ENCODE results near the gene LRRC9.

The LRRC9 gene

DNA sequence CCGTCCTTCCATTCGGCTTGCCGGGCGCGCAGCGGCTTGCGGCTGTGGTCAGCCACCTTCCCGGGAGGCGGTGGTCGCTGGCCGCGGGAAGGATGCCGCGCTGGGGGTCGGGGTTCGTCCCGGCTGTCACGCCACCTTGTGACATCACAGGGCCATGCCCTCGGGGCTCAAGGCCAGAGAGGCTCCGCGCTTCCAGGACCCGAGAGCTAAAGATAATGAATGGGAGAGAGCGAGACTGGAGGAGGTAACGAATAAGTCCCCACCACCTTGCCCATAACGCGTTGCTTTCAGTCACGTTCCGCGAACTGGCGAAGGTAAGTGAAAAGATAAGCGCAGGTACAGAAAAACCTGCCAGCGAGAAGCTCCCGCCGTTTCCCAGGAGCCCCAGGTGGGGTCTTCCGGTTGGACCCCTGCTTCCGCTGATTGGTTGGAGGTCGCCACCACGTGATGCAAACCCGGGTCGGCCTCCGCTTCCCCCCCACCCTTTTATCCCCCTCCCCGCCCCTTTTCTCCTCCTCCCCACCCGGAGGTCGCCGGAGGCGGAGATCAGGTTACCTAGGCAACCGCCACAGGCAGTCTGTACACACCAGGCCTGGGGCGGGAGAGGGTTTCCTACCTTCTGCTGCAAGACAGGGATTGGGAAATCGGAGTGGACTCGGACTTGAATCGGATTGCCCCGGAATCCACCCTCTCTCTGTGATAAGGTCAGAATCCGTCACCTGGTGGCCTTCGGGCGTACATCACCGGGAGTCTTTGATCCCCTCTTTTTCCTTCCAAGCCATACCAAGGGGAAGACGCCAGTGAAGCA is at the start of gene LRRC9:
Gene LRRC9 (plus strand): TSS at position 575 of the 808 bp plus-strand sequence.
- Mint-ChIP-seq H3K4me1 (ENCODE audit: low read depth) (peaks cover 10% of the 10 kb centered on the region), H3K27ac (peak within 1 kb of the TSS; percentile 26), H3K27me3 (peaks cover 65% of the 10 kb centered on the region), H3K36me3 (ENCODE audit: low read depth) (no peaks in the 10 kb centered on the region), H3K4me3 (peak within 1 kb of the TSS; percentile 72), H3K9me3 (no peaks in the 10 kb centered on the region)
- peak; percentile 37 for DNase-seq

DNA sequence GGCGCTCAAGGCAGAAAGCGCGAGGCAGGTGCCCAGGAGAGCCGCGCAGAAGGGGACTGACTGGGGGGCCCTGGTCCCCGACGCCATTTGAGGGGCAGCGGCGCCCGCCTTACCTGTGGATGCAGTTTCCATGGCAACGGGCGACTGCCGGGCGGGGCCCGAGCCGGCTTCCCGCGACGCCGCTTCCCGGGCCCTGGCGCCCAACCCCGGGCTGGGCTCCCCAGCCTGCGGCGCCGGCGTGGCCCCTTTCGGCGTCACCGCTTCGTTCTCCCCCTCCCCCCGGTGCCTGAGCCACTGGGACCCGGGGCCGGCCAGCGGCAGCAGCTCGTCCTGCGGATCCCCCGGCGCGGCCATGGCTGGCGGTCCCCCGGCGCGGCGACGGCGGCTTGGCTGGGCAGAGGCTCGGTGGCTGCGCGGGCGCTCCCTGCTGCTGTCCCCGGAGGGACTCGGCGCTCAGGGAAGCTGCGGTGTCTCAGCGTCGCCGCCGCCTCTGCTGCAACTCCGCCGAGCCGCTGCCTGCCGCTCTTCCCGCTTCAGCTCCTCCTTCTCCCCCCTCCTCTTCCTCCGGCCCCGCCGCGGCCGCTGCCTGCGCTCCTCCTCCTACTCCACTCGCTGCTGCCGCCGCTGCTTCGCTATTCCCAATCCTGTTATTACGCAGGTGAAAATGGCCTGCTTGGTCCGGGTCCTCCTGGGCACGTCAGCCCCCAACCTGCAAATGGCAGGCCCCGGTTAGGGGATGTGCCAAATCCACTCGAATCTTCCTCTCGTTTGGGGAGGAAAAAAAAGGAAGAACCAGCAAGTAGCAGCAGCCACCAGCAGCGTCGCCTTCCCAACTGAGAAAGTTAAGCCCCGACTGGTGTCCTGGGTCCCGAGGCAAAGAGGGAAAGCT is 49.4 kb upstream of the LRRC9 start, which contains the start of gene RTN1:
Gene RTN1 (minus strand): TSS at position 500 of the 889 bp plus-strand sequence. CDS start 146 bp downstream, at position 354.
- no peaks in the 10 kb centered on the region for H3K36me3 Mint-ChIP-seq (ENCODE audit: low read depth)
- H3K27me3 Mint-ChIP-seq, result peaks cover 66% of the 10 kb centered on the region
- DNase-seq, result peak; percentile 42
- no peaks in the 10 kb centered on the region for H3K9me3 Mint-ChIP-seq
- H3K27ac Mint-ChIP-seq, result no peak within 1 kb of the TSS
- peak within 1 kb of the TSS; percentile 78 for H3K4me3 Mint-ChIP-seq
- peaks cover 7% of the 10 kb centered on the region for H3K4me1 Mint-ChIP-seq (ENCODE audit: low read depth)

DNA sequence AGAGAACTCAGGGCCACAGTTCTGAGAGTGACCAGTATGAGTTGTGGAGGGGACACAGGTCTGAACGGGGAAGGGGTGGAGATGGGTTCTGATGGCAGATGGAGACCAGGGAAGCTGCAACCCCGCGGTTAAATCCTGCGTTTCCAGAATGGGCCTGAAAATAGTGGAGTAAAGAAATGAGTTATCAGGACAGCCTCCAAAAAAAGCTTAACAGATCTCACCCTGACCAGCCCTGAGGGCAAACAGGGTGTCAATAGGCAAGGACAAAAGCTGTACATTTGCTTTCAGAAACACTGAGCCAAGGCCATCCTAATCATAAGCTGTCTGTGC is 48.8 kb upstream of the LRRC9 start:
- no peaks in the 10 kb centered on the region for H3K36me3 Mint-ChIP-seq (ENCODE audit: low read depth)
- no peaks in the 10 kb centered on the region for H3K9me3 Mint-ChIP-seq
- H3K4me1 Mint-ChIP-seq (ENCODE audit: low read depth), result peaks cover 7% of the 10 kb centered on the region
- DNase-seq, result no peak
- peaks cover 64% of the 10 kb centered on the region for H3K27me3 Mint-ChIP-seq
- H3K4me3 Mint-ChIP-seq, result peak overlapping the region; percentile 78
- H3K27ac Mint-ChIP-seq, result no peak overlapping the region

DNA sequence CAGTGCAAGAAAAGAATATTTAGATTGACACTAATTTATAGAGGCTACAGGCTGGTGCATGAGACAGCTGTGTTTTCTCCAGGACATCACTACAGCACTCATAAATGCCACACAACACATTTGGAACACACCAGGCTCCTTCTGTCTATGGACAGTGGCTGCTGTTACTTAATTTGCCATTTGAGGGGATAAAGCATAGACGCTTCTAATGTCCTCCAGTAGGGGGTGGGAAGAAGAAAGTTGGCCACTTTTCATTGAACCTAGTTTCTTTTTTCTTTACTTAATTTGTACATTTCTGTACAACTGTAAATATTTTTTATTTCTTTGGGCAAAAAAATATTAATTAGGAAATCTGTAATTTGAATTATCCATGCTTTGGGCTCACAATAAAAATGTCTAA is 37.0 kb upstream of the LRRC9 start:
- Mint-ChIP-seq H3K4me1 (ENCODE audit: low read depth) (no peaks in the 10 kb centered on the region), H3K27ac (no peak overlapping the region), H3K36me3 (ENCODE audit: low read depth) (no peaks in the 10 kb centered on the region), H3K9me3 (peaks cover 5% of the 10 kb centered on the region), H3K27me3 (peaks cover 46% of the 10 kb centered on the region), H3K4me3 (no peak overlapping the region)
- no peak for DNase-seq

DNA sequence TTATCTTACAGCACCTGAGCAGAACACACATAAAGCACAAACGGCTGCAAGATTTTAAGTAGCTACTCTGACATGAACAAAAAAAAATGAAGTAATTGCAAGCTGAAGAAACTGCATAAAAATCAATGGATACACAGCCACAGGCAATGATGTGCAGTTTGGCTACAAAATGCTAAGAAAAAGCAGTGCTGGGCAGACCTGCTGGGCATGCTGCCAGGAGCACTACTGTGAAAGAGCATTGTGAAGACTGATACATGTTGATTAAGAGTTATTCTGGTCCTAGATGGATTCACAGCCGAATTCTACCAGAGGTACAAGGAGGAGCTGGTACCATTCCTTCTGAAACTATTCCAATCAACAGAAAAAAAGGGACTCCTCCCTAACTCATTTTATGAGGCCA is 29.3 kb upstream of the LRRC9 start:
- no peak for DNase-seq
- Mint-ChIP-seq H3K4me3 (no peak overlapping the region), H3K27ac (no peak overlapping the region), H3K36me3 (ENCODE audit: low read depth) (no peaks in the 10 kb centered on the region), H3K9me3 (no peaks in the 10 kb centered on the region), H3K4me1 (ENCODE audit: low read depth) (no peaks in the 10 kb centered on the region), H3K27me3 (peaks cover 29% of the 10 kb centered on the region)

DNA sequence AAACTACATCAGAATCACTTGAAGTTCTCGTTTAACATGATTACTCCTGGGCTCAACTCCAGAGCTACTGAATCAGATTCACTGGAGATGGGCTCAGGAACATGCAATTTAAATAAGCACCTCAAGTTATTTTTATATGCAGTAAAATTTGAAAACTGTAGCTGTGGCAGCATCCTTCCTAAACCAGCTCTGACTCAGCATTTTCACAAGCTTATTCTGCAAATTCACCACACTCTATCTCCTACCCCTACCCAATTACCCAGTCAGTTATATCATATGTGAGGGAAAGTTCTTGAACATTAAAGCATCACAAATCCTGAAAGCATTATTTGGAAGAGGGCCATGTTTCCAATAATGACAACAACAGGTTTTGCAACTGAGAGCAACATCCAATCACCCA is 24.2 kb upstream of the LRRC9 start:
- Mint-ChIP-seq H3K36me3 (ENCODE audit: low read depth) (no peaks in the 10 kb centered on the region), H3K4me1 (ENCODE audit: low read depth) (no peaks in the 10 kb centered on the region), H3K4me3 (no peak overlapping the region), H3K27me3 (peaks cover 17% of the 10 kb centered on the region), H3K27ac (no peak overlapping the region), H3K9me3 (no peaks in the 10 kb centered on the region)
- no peak for DNase-seq

DNA sequence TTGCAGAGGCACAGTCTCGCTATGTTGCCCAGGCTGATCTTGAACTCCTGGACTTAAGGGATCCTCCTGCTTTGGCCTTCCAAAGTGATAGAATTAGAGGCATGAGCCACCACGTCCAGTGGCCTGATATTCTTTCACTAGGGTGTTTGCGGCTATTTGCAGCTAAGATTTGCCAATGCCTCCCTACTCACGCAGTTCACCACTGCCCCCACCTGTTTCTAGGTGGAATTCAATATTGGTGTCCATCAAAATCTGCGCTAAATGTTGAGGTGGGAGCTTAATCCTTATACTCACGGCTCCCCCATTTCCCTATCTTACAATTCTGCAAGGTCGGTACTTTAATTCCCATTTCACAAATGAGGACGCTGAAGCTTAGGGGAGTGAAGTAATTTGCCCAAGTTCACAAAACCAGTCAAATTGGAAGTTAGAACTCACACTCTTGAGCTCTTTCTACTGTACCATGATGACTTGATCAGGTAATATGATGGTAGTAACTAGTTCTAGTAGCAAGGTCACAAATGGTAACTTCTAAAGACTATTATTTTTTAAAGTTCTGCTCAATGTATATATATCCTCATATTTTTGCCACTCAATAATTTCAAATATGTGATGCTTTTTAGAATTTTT is 22.1 kb upstream of the LRRC9 start:
- H3K36me3 Mint-ChIP-seq (ENCODE audit: low read depth), result no peaks in the 10 kb centered on the region
- no peaks in the 10 kb centered on the region for H3K4me1 Mint-ChIP-seq (ENCODE audit: low read depth)
- H3K27ac Mint-ChIP-seq, result no peak overlapping the region
- no peak overlapping the region for H3K4me3 Mint-ChIP-seq
- peaks cover 17% of the 10 kb centered on the region for H3K27me3 Mint-ChIP-seq
- H3K9me3 Mint-ChIP-seq, result no peaks in the 10 kb centered on the region
- DNase-seq, result no peak

DNA sequence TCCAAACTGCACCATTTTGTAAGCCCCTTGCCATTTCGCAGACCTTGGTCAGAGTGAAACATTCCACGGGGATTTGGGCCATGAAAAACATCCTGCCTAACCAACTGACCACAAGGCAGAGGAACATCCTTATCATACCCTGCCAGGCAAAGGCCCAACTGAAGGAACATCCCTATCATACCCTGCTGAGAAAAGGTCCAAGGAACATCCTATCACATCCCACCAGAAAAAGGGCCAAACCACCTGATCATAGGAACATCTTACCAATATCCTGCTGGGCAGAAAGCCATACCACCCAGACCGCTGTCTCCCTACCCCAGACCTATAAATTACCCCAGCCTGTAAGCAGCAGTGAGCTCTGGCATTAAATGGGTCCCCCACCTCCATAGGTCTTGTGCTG is 19.4 kb upstream of the LRRC9 start:
- no peaks in the 10 kb centered on the region for H3K4me1 Mint-ChIP-seq (ENCODE audit: low read depth)
- H3K27me3 Mint-ChIP-seq, result peaks cover 17% of the 10 kb centered on the region
- no peaks in the 10 kb centered on the region for H3K36me3 Mint-ChIP-seq (ENCODE audit: low read depth)
- DNase-seq, result no peak
- no peaks in the 10 kb centered on the region for H3K9me3 Mint-ChIP-seq
- H3K27ac Mint-ChIP-seq, result no peak overlapping the region
- no peak overlapping the region for H3K4me3 Mint-ChIP-seq

DNA sequence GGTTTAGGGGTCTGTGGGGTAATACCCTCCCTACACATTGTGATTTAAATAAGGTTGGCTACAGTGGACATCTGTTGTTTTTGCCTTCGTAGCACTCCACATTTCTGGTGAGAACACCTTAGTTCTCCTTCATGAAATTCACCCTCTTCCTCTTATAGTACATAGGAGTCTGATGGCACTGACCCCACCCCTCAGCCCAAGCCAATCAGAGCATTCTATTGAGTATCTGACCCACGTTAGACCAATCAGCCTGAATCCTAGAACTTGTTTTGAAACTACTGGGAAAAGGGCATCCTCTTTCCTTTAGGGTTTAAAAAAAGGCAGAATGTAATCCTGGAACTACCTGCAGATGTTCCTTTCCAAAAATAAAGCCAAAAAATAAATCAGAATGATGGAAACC is 15.8 kb upstream of the LRRC9 start:
- H3K4me1 Mint-ChIP-seq (ENCODE audit: low read depth), result no peaks in the 10 kb centered on the region
- H3K27ac Mint-ChIP-seq, result no peak overlapping the region
- no peaks in the 10 kb centered on the region for H3K36me3 Mint-ChIP-seq (ENCODE audit: low read depth)
- no peak overlapping the region for H3K4me3 Mint-ChIP-seq
- no peak for DNase-seq
- H3K27me3 Mint-ChIP-seq, result peaks cover 15% of the 10 kb centered on the region
- H3K9me3 Mint-ChIP-seq, result no peaks in the 10 kb centered on the region

DNA sequence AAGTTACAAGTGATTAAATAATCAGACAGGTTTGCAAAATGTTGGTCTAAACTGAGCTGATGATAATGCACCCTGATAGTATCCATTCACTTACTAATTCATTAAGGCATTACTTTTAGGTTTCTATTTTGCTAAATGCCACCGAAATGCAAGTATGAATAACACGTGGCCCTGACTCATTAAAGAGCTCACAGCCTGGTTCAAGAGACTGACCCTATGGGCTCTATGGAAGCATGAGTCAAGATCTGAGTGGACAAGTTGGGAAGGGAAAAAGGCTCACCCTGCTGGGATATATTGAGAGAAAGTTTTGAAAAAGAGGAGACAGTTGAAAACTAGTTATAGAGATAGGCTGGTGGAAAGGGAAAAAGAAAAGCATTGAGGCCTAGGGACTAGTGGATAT is 14.8 kb upstream of the LRRC9 start:
- Mint-ChIP-seq H3K27ac (no peak overlapping the region), H3K9me3 (no peaks in the 10 kb centered on the region), H3K4me3 (no peak overlapping the region), H3K4me1 (ENCODE audit: low read depth) (no peaks in the 10 kb centered on the region), H3K27me3 (peaks cover 25% of the 10 kb centered on the region), H3K36me3 (ENCODE audit: low read depth) (no peaks in the 10 kb centered on the region)
- no peak for DNase-seq

DNA sequence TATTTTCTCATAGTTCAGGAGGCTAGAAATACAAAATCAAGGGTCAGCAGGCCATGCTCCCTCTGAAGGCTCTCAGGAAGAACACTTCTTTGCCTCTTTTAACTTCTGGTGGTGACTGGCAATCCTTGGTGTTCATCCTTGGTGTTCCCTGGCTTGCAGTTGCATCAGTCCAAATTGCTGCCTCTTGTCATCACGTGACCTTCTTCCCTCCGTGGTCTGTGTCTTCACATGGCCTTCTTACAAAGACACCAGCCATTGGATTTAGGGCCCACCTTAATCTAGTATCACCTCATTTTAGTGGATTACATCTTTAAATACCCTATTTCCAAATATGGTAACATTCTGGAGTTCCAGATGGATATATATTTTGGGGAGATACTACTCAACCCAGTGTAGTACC is 7.5 kb upstream of the LRRC9 start:
- Mint-ChIP-seq H3K9me3 (no peaks in the 10 kb centered on the region), H3K4me3 (no peak overlapping the region), H3K27ac (no peak overlapping the region), H3K4me1 (ENCODE audit: low read depth) (no peaks in the 10 kb centered on the region), H3K27me3 (peaks cover 38% of the 10 kb centered on the region), H3K36me3 (ENCODE audit: low read depth) (no peaks in the 10 kb centered on the region)
- no peak for DNase-seq

DNA sequence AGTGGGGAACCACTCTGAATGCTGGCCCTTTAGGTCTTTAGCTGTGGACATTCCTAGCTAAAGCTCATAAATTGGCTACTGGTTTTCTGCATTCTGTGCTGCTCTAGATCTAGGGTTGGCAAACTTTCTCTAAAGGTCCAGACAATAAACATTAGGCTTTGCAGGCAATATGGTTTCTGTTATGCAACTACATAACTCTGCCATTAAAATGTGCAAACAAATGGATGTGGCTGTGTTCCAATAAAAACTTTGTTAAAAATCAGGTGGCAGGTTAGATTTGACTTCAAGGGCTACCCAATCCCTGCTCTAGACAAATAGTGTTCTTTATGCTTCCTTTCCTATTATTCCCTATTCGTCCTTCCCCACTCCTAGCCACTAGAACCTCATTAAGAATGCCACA is 6.8 kb upstream of the LRRC9 start:
- no peaks in the 10 kb centered on the region for H3K36me3 Mint-ChIP-seq (ENCODE audit: low read depth)
- H3K4me1 Mint-ChIP-seq (ENCODE audit: low read depth), result no peaks in the 10 kb centered on the region
- no peak overlapping the region for H3K4me3 Mint-ChIP-seq
- no peak for DNase-seq
- H3K27ac Mint-ChIP-seq, result no peak overlapping the region
- no peaks in the 10 kb centered on the region for H3K9me3 Mint-ChIP-seq
- H3K27me3 Mint-ChIP-seq, result peaks cover 39% of the 10 kb centered on the region

DNA sequence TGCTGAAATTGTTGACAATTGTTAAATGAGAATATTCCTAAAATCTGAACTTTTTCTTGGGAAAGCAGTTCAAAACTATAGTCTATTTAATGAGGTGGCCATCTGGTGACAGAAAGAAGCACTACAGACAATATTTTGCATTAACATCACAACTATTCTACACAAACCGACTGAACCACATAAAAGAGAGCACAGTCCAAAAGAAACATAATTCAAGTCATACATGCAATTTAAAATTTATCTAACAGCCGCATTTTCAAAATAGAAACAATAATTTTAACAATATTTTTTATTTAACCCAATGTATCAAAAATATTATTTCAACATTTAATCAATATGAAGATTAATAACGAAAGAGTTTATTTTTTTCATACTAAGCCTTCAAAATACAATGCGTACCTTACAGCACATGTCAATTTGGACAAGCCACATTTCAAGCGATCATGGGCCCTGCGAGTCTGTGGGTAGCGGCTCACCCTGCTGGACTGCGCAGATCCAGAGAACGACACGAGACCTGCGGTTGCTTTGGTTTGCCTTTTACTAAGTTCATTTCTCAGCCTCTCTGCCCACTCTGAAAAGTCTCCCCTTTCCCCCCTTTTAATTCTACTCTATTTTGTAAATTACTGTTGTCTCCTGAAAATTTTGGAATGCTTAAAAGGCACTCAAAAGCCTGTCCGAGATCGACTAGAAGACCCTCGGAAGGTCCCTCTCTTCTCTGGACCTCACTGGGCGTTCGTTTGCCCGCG is 947 bp upstream of the LRRC9 start:
- H3K27ac Mint-ChIP-seq, result peak overlapping the region; percentile 26
- H3K9me3 Mint-ChIP-seq, result no peaks in the 10 kb centered on the region
- peak overlapping the region; percentile 72 for H3K4me3 Mint-ChIP-seq
- H3K36me3 Mint-ChIP-seq (ENCODE audit: low read depth), result no peaks in the 10 kb centered on the region
- H3K4me1 Mint-ChIP-seq (ENCODE audit: low read depth), result peaks cover 10% of the 10 kb centered on the region
- H3K27me3 Mint-ChIP-seq, result peaks cover 60% of the 10 kb centered on the region
- DNase-seq, result peak; percentile 32

DNA sequence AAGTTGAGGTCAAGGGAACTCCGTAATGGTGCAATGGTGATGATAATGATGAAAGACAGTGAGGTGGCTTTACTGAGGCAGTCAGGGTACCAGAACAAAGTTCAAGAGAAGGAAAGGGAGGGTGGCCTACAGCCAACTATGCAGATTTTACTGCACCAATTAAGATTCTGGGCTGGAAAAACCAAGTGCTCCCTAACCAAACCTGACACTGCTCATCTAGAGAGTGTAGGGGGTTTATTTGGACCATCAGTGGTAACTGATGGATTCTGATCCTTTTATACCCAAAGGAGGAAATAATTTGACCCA is 387 bp downstream of the LRRC9 start:
- Mint-ChIP-seq H3K27me3 (peaks cover 67% of the 10 kb centered on the region), H3K27ac (no peak overlapping the region), H3K9me3 (no peaks in the 10 kb centered on the region), H3K36me3 (ENCODE audit: low read depth) (no peaks in the 10 kb centered on the region), H3K4me3 (peak overlapping the region; percentile 32), H3K4me1 (ENCODE audit: low read depth) (peaks cover 10% of the 10 kb centered on the region)
- no peak for DNase-seq

Measured in activated T-cell treated with anti-CD3 and anti-CD28 coated beads, Interleukin-2, amount 50 U/mL, for 24 hours (primary cell).